Measurements from ENCODE around the gene NMNAT3. TPM values are rescaled to one million over a fixed set of nuclear protein-coding genes. Genes with fewer than 3 reads are reported as not detected.

Gene NMNAT3
- total RNA-seq, 1 donor from 2014 or later = 2.5 TPM

- no peaks in the 10 kb centered on the region for H3K36me3 Mint-ChIP-seq (ENCODE audit: unreplicated experiment)
- DNase-seq (ENCODE audit: extremely low spot score, unreplicated experiment) = peak; percentile 57
- no peak overlapping the region for H3K27ac Mint-ChIP-seq (ENCODE audit: unreplicated experiment)
- no peaks in the 10 kb centered on the region for H3K9me3 Mint-ChIP-seq (ENCODE audit: unreplicated experiment)
- no peaks in the 10 kb centered on the region for H3K4me1 Mint-ChIP-seq (ENCODE audit: unreplicated experiment)
- H3K4me3 Mint-ChIP-seq (ENCODE audit: unreplicated experiment) = no peak overlapping the region
- TF ChIP-seq CTCF (IDR thresholded peaks at IDR 0.05) = no peak
- peaks cover 7% of the 10 kb centered on the region for H3K27me3 Mint-ChIP-seq (ENCODE audit: unreplicated experiment)
Observed at GRCh38 chr3:139518926-139519842, 158.6 kb downstream of the NMNAT3 start.

DNA sequence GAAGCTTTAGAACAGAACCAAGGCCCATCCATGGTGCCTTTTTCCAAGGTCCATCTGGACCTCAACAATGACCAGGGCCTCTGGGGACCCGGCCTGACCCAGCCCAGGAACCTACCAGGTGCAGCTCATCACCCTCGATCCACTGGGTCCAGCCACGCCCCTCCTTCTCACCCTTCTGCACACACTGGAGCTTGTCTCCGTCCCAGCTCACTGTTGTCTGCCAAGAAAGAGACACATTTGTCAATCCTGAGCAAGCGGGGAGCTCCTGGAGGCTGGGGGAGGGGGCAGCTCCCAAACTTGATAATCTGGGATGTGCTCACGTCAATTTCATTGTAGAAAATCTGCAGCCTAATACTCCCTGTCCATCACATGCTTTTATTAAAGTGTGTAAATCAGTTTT lies 159.5 kb downstream of the NMNAT3 start:
- no peaks in the 10 kb centered on the region for H3K36me3 Mint-ChIP-seq (ENCODE audit: unreplicated experiment)
- peak; percentile 68 for DNase-seq (ENCODE audit: extremely low spot score, unreplicated experiment)

DNA sequence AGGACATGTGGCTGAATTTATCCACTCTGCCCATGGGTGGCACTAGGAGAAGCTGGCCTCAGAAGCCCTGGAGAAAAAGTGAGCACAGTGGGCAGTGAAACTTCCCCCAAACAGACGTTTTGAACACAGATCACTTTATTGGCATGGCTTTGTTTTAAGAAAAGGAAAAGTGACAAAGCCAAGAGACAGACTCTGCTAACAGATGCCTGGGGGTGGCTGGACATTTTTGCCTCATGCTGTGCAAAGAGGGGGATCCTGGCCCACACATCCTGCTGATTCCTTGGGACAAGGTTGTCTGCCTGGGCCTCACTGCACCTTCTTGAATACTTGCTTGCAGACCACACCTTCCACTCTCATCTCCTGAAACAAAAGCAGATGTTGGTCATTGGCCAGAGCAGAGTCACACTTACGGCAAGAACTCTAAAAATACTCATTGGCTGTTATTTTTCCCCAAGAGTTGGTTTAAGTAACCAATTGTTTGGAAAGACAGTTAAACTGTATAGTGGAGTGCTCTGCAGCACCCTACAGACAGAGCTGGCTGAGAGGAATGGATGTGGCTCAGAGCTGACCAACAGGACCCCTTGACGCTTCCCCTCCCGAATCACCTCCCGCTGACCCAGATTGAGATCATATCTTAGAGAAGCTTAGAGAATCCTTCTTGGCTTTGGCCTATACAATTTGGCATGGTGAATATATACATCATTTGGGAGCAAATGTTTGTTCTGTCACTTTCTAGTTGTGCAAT lies 160.3 kb downstream of the NMNAT3 start:
- TF ChIP-seq CTCF (IDR thresholded peaks at IDR 0.05) = no peak
- H3K4me3 Mint-ChIP-seq (ENCODE audit: unreplicated experiment) = no peak overlapping the region
- H3K4me1 Mint-ChIP-seq (ENCODE audit: unreplicated experiment) = no peaks in the 10 kb centered on the region
- no peaks in the 10 kb centered on the region for H3K9me3 Mint-ChIP-seq (ENCODE audit: unreplicated experiment)
- no peaks in the 10 kb centered on the region for H3K36me3 Mint-ChIP-seq (ENCODE audit: unreplicated experiment)
- no peak overlapping the region for H3K27ac Mint-ChIP-seq (ENCODE audit: unreplicated experiment)
- DNase-seq (ENCODE audit: extremely low spot score, unreplicated experiment) = peak; percentile 44
- peaks cover 7% of the 10 kb centered on the region for H3K27me3 Mint-ChIP-seq (ENCODE audit: unreplicated experiment)

More for the DNA sequence above, 159.5 kb downstream of the NMNAT3 start:
- no peaks in the 10 kb centered on the region for H3K9me3 Mint-ChIP-seq (ENCODE audit: unreplicated experiment)
- no peak for TF ChIP-seq CTCF (IDR thresholded peaks at IDR 0.05)
- H3K4me1 Mint-ChIP-seq (ENCODE audit: unreplicated experiment) = no peaks in the 10 kb centered on the region
- no peak overlapping the region for H3K4me3 Mint-ChIP-seq (ENCODE audit: unreplicated experiment)
- H3K27me3 Mint-ChIP-seq (ENCODE audit: unreplicated experiment) = peaks cover 7% of the 10 kb centered on the region
- H3K27ac Mint-ChIP-seq (ENCODE audit: unreplicated experiment) = no peak overlapping the region

DNA sequence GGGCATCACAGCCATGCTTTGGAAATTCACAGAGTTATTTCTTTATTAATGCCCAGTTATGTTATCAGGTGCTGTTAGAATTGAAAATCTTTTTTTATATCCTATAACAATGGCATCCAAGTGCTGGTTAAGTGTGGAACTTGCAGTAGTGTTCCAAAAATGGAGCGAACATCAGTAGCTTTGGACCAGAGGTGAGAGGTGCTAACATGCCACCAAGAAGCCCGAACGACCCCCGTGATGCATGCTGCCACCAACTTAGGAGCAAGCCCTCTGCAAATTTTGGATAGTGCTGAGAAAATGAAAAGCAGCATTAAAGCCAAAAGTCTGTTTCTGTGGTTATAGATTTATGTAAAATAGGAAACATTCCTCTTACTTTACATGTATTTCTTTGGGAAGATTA lies 163.0 kb downstream of the NMNAT3 start:
- Mint-ChIP-seq H3K4me3 (ENCODE audit: unreplicated experiment) (no peak overlapping the region), H3K4me1 (ENCODE audit: unreplicated experiment) (no peaks in the 10 kb centered on the region), H3K36me3 (ENCODE audit: unreplicated experiment) (no peaks in the 10 kb centered on the region), H3K9me3 (ENCODE audit: unreplicated experiment) (no peaks in the 10 kb centered on the region), H3K27me3 (ENCODE audit: unreplicated experiment) (peaks cover 12% of the 10 kb centered on the region), H3K27ac (ENCODE audit: unreplicated experiment) (no peak overlapping the region)
- DNase-seq (ENCODE audit: extremely low spot score, unreplicated experiment) = no peak
- TF ChIP-seq CTCF (IDR thresholded peaks at IDR 0.05) = no peak

Other genes starting within 250 kb of the NMNAT3 start
- not detected in 2 replicates for gene RBP2, start 201.5 kb downstream of the NMNAT3 start, total RNA-seq
- 6.4 and 7.3 TPM in 2 replicates for gene RBP1, start 138.2 kb downstream of the NMNAT3 start, total RNA-seq

All from osteocyte (in vitro differentiated cells).